DMS114 treated with DMSO at 0.1 percent for 48 hours (cell line): ENCODE data around the gene ZNF318.
"Not testable (repeated sequence)": the region's sequence is repeated elsewhere in the genome, so short reads cannot be mapped to it uniquely, and the experiment has no call there.

Experiments used
- DNase-seq: peaks from one replicate; lab custom pipeline; 2025; ENCODE audit not compliant: unreplicated experiment; lab: John Stamatoyannopoulos, UW

Gene ZNF318, protein sequence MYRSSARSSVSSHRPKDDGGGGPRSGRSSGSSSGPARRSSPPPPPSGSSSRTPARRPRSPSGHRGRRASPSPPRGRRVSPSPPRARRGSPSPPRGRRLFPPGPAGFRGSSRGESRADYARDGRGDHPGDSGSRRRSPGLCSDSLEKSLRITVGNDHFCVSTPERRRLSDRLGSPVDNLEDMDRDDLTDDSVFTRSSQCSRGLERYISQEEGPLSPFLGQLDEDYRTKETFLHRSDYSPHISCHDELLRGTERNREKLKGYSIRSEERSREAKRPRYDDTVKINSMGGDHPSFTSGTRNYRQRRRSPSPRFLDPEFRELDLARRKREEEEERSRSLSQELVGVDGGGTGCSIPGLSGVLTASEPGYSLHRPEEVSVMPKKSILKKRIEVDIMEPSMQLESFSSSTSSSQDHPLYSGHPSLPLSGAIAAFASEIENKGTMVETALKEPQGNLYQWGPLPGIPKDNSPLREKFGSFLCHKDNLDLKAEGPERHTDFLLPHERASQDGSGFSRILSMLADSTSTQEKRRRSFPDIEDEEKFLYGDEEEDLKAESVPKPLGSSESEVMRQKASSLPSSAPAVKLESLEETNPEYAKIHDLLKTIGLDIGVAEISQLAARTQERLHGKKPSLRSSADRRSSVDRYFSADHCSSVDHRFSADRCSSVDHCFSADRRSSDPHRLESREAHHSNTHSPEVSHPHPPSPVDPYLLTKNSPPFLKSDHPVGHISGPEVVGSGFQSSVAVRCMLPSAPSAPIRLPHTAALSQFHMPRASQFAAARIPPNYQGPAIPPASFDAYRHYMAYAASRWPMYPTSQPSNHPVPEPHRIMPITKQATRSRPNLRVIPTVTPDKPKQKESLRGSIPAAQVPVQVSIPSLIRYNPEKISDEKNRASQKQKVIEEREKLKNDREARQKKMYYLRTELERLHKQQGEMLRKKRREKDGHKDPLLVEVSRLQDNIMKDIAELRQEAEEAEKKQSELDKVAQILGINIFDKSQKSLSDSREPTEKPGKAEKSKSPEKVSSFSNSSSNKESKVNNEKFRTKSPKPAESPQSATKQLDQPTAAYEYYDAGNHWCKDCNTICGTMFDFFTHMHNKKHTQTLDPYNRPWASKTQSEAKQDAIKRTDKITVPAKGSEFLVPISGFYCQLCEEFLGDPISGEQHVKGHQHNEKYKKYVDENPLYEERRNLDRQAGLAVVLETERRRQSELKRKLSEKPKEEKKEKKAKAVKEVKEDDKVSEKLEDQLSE (N-terminal part only)

GRCh38 chr6:43369174-43370002, at the start of gene ZNF318:
TSS of gene ZNF318 (minus strand) at chr6:43369647. CDS start at chr6:43369365, 282 bp downstream.
- DNase-seq = peak; percentile 98

GRCh38 chr6:43416935-43417334, 47.5 kb upstream of the ZNF318 start:
- no peak for DNase-seq

DNA sequence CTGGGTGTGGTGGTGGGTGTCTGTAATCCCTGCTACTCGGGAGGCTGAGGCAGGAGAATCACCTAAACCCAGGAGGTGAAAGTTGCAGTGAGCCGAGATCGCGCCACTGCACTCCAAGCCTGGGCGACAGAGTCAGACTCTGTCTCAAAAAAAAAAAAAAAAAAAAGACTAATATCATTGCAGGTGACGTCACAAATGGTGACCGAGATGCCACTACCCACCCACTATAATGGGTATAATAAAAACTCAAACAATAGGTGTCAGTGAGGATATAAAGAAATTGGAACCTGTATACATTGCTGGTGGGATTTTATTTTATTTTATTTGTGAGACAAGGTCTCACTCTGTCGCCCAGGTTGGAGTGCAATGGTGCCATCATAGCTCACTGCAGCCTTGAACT, 45.8 kb upstream of the ZNF318 start:
- not testable (repeated sequence) for DNase-seq

DNA sequence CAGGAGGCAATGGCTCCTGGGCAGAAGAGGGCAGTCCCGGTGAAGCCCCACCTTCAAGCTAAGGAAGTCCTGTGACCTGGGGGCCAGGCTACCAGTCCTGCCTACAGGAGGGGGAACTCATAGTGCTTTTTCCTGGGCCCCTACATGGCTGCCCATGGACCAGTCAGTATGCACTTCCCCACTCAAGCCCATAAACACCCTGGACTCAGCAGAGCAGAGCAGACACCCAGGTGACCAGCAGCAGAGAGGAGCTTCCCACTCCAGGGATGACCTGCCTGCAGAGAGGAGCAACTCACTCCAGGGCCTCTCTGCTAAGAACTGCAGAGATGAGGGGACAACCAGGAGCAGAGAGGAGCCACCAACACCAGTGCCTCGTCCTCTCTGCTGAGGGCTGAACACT, 43.6 kb upstream of the ZNF318 start:
- DNase-seq = no peak

DNA sequence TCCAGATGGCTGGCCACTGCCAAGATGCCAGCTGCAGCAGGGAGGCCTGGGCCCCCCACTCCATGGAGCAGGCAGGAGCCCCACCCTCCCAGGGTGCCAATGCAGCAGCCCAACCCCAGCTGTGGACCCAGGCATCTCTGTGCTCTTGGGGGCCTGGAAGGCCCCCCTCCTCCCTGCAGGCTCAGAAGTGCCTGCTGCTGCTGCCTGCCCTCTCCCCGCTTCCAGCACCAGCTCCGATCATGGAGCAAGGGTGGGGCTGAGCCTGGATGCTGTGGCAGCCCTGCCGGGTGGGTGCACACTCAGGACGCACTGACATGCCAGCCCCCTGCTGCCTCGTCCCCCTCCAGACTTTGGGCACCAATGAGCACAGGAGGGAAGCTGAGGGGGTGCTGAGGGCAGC, 43.1 kb upstream of the ZNF318 start:
- DNase-seq = no peak

DNA sequence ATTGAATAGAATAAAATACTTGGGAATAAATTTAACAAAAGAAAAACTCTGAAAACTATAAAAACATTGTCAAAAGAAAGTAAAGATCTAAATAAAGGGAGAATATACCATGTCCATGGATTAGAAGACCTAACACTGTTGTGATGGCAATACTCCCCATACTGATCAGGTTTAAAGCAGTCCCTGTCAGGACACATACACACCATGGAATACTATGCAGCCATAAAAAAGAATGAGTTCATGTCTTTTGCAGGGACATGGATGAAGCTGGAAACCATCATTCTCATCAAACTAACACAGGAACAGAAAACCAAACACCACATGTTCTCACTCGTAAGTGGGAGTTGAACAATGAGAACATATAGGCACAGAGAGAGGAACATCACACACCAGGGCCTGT, 41.3 kb upstream of the ZNF318 start:
- DNase-seq = not testable (repeated sequence)

- DNase-seq = no peak
These were observed 38.8 kb upstream of the ZNF318 start for GRCh38 chr6:43408259-43408658.

DNA sequence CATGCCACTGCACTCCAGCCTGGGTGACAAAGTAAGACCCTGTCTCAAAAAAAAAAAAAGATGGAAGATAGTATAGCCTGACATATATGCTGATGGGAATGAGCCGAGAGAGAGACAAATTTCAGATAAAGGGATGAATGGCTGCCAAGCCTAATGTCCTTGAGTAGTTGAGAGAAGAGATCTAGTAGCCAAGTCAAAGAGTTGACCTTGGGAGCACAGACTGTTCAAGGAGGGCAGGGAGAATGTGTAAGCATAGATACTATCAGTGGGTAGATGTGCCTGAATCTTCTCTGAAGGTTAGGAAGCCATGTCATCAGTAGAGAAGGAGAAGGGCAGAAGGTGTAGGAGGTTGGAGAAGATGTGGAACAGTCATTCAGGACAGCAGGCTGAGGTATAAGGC, 37.8 kb upstream of the ZNF318 start:
- DNase-seq = no peak

- no peak for DNase-seq
These were observed 35.9 kb upstream of the ZNF318 start for GRCh38 chr6:43405354-43405753.

DNA sequence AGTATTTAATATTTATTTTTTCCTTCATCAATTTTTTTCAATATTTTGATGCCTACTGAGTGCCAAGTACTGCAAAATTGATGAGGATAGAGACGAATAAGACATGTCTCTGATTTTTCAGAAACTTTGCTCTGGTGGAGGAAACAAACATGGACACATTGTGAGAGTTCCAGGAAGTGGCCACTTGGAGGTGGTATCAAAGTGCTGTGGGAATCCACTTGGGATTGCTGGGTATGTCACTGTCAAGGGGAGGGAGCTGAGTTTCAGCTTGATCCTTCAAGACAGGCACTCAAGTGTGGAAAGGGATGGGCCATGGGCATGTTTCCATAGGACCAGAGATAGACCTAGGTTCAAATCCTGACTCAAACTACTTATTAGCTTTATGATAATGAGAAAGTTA, 33.4 kb upstream of the ZNF318 start:
- no peak for DNase-seq

DNA sequence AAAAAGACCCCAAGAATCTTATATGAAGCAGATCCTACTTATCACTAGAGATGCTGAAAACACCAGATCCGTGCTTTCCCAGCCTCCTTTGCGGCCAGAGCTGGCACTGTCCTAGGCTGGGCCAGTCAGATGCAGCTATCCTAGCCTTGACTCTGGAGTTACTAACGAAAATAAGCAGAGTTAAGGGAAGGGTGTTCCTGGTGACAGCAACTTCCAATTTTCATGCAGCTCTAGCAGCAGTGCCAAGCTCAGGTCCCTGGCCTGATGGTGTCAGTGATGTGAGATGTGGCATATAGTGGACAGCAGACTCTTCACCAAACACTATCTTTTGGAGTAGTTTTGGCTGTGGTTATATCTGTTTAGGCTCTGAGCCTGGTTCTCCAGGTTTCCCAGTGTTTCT, 32.3 kb upstream of the ZNF318 start:
- DNase-seq = no peak

- DNase-seq = no peak
These were observed 30.6 kb upstream of the ZNF318 start for GRCh38 chr6:43399932-43400487.

GRCh38 chr6:43396408-43397149, 27.1 kb upstream of the ZNF318 start:
- no peak for DNase-seq

- DNase-seq = no peak
These were observed 26.3 kb upstream of the ZNF318 start for GRCh38 chr6:43395776-43396175.

- DNase-seq = no peak
These were observed 25.5 kb upstream of the ZNF318 start for GRCh38 chr6:43394982-43395381.

DNA sequence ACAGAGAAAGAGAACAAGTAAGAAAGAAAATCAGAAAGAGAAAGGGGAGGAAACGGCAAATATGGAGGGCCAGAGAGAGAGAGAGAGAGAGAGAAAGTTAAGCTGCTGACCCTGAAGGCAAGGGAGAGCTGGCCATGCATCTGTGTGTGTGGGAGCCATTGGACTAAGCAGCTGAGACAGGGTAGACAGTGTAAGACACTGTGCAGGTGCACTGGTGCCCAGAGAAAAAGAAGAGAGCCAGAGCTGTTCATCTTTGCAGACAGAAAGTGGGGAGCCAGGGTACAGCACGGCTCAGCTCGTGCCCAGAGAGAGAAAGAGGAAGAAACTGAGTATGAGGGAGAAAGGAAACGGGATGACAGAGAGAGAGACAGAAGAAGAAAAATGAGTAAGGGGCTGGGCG, 24.2 kb upstream of the ZNF318 start:
- DNase-seq = no peak

GRCh38 chr6:43393133-43393532, 23.7 kb upstream of the ZNF318 start:
- DNase-seq = not testable (repeated sequence)

DNA sequence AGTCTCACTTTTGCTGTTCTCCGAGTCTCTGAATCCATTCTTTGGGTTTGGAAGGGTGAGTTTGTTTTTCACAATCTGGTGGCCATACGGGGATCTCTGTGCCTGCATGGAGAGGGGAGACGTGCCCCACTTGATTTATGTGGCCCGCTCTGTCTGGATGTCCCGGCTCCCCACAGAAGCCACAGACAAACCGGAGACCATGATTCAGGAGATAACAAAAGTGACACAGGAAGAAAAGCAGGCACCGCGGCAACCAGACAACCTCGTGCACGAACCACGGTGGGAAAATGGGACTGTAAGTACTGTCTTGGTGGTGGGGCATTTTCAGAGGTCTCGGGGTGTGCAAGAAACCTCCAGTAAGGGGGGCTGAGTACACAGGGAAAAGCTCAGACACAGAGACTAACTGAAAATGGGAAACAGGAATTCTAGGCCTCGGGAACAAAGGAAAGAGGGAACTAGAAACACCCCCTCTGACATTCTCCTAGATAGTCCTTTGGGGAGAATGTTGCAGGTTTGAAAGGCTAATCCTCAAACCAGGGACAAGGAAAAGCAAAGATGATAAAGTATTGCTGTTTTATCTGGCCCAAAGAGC, 22.1 kb upstream of the ZNF318 start:
- DNase-seq = no peak
